ENCODE results near the gene YWHAG. TPM values are rescaled to one million over a fixed set of nuclear protein-coding genes. Genes with fewer than 3 reads are reported as not detected.

The YWHAG gene
- total and polyA plus RNA-seq, 9 of the 15 experiments (the other 6 are each of a cell fraction or from before 2014, with no cell fraction given), result 30.4 to 246 (median 94.5) TPM

- no peak for TF ChIP-seq ZBTB49 (CRISPR knock-in tag; IDR thresholded peaks at IDR 0.05; ENCODE audit: borderline replicate concordance)
- TF ChIP-seq, protein P1, sequence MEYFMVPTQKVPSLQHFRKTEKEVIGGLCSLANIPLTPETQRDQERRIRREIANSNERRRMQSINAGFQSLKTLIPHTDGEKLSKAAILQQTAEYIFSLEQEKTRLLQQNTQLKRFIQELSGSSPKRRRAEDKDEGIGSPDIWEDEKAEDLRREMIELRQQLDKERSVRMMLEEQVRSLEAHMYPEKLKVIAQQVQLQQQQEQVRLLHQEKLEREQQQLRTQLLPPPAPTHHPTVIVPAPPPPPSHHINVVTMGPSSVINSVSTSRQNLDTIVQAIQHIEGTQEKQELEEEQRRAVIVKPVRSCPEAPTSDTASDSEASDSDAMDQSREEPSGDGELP (CRISPR knock-in tag; IDR thresholded peaks at IDR 0.05; ENCODE audit: borderline replicate concordance), result no peak
- no peak for TF ChIP-seq PHTF2 (CRISPR knock-in tag; IDR thresholded peaks at IDR 0.05)
- no peak for TF ChIP-seq SMARCB1 (IDR thresholded peaks at IDR 0.05; ENCODE audit: insufficient read length, low read depth)
- no peak for TF ChIP-seq SREBF2 (CRISPR knock-in tag; IDR thresholded peaks at IDR 0.05)
- TF ChIP-seq SFPQ (IDR thresholded peaks at IDR 0.05; ENCODE audit: low read depth, low read length), result no peak
- TF ChIP-seq RREB1 (CRISPR knock-in tag; IDR thresholded peaks at IDR 0.05), result no peak
- no peak for TF ChIP-seq ZNF253 (CRISPR knock-in tag; conservative IDR thresholded peaks at IDR 0.05)
- TF ChIP-seq STAT5A (IDR thresholded peaks at IDR 0.05; ENCODE audit: borderline replicate concordance, low read length), result no peak
- peak; percentile 57; the same call in 1 of the 2 replicates for TF ChIP-seq KDM2B (CRISPR knock-in tag; IDR thresholded peaks at IDR 0.05)
- no peak for TF ChIP-seq ZNF444 (CRISPR knock-in tag; IDR thresholded peaks at IDR 0.05)
- TF ChIP-seq, protein P2, sequence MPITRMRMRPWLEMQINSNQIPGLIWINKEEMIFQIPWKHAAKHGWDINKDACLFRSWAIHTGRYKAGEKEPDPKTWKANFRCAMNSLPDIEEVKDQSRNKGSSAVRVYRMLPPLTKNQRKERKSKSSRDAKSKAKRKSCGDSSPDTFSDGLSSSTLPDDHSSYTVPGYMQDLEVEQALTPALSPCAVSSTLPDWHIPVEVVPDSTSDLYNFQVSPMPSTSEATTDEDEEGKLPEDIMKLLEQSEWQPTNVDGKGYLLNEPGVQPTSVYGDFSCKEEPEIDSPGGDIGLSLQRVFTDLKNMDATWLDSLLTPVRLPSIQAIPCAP (CRISPR knock-in tag; IDR thresholded peaks at IDR 0.05; ENCODE audit: borderline replicate concordance), result no peak
- TF ChIP-seq ZNF79 (CRISPR knock-in tag; IDR thresholded peaks at IDR 0.05; ENCODE audit: low read depth), result no peak
- no peak for TF ChIP-seq ETS2 (tag; IDR thresholded peaks at IDR 0.05; ENCODE audit: borderline replicate concordance, poor library complexity, severe bottlenecking)
Measured at GRCh38 chr7:76281006-76281705, 77.6 kb downstream of the YWHAG start (continued).
